ENCODE data around the gene FAM20C. TPM values are rescaled to one million over a fixed set of nuclear protein-coding genes. Genes with fewer than 3 reads are reported as not detected.

Gene FAM20C
- total RNA-seq, 6 donors from 2014 or later = 17.7 to 53.7 (median 46.8) TPM

GRCh38 chr7:151346-152050, 40.9 kb upstream of the FAM20C start:
- DNase-seq = peak in 1 of 2 donors; percentile 74
- TF ChIP-seq POLR2AphosphoS5 (IDR thresholded peaks at IDR 0.05) (no peak), POLR2A (IDR thresholded peaks at IDR 0.05) (no peak)
- ATAC-seq (ENCODE audit: low FRiP score in 2 of 2) = no peak
- no peak overlapping the region for H3K4me3 ChIP-seq
- no peaks in the 10 kb centered on the region for H3K27me3 ChIP-seq
- H3K9me3 ChIP-seq = no peaks in the 10 kb centered on the region
- H3K27ac ChIP-seq = peak overlapping the region in 1 of 4 donors; percentile 98
- no peaks in the 10 kb centered on the region for H3K36me3 ChIP-seq
- peaks cover 9 to 21% (median 14%) of the 10 kb centered on the region in 4 donors for H3K4me1 ChIP-seq
- 93% methylated on average over 25 of the region's 25 CpGs for WGBS, 2 donors

DNA sequence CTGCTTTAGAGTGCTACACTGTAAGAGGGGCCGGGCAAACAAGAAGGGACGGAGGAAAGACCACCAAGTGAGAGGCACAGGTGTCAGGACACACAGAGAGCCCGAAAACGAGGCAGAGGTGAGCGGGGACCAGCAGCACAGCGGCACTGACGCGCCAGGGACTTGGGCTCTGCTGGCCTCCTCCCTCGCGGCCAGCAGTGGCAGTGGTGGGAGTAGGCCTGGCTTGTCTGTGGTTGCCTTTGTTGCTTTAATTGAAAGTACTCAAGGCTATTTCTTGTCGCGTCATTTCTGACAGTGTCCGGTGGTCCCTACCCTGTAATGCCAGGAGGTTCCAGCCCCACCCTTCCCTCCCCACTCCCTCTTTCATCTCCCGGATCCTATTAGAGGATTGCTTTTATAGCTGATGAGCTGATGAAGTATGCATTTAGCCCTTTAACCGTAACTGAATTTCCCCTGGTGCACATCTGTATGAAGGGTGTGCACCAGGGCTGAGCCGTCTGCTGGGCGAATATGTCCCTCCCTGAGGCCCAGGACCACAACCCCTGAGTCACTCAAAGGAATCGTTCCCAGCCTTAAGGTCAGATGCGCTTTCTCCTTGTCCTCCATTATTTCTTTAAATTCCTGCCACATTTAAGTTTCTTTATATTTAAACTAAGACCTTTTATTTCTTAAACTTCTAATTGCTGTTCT, 39.5 kb upstream of the FAM20C start:
- Histone ChIP-seq H3K36me3 (no peaks in the 10 kb centered on the region), H3K9me3 (no peaks in the 10 kb centered on the region), H3K27me3 (no peaks in the 10 kb centered on the region), H3K27ac (no peak overlapping the region), H3K4me3 (no peak overlapping the region), H3K4me1 (peaks cover 9 to 21% (median 14%) of the 10 kb centered on the region in 4 donors)
- TF ChIP-seq EP300 (IDR thresholded peaks at IDR 0.05) (no peak), CTCF (IDR thresholded peaks at IDR 0.05) (no peak), POLR2A (IDR thresholded peaks at IDR 0.05) (no peak), POLR2AphosphoS5 (IDR thresholded peaks at IDR 0.05) (no peak)
- peak in 1 of 2 donors; percentile 43 for DNase-seq
- 91 to 92% methylated on average over 19 of the region's 19 CpGs for WGBS, 2 donors
- ATAC-seq (ENCODE audit: low FRiP score in 2 of 2) = no peak

DNA sequence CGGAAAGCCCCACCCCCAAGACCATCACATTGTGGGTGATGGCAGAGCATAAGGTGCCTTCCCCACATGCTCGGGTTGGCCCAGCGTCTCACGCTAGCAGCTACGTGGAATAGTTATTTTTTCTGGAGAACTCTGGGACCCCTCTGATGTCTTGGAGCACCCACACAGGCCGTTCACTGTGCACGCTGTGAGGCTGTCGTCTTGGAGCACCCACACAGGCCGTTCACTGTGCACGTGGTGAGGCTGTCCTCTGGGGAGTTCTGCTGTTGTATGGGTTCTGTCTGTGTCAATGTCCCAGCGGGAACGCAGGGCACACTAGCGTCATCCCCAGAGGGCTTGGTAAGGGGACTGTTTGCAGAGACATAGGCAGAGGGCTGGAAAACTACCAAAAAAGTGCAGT, 38.8 kb upstream of the FAM20C start:
- no peak for TF ChIP-seq POLR2A (IDR thresholded peaks at IDR 0.05)
- TF ChIP-seq EP300 (IDR thresholded peaks at IDR 0.05) = no peak
- TF ChIP-seq CTCF (IDR thresholded peaks at IDR 0.05) = no peak
- TF ChIP-seq POLR2AphosphoS5 (IDR thresholded peaks at IDR 0.05) = no peak
- Histone ChIP-seq H3K27ac (no peak overlapping the region), H3K27me3 (no peaks in the 10 kb centered on the region), H3K4me1 (peaks cover 9 to 19% (median 14%) of the 10 kb centered on the region in 4 donors), H3K4me3 (no peak overlapping the region), H3K36me3 (no peaks in the 10 kb centered on the region), H3K9me3 (no peaks in the 10 kb centered on the region)
- WGBS, 2 donors = 90 to 95% methylated on average over 6 to 13 of the region's 13 CpGs
- DNase-seq (peak in 1 of 2 donors; percentile 24), ATAC-seq (ENCODE audit: low FRiP score in 2 of 2) (no peak)

- TF ChIP-seq POLR2AphosphoS5 (IDR thresholded peaks at IDR 0.05) (no peak), EP300 (IDR thresholded peaks at IDR 0.05) (no peak), CTCF (IDR thresholded peaks at IDR 0.05) (no peak), POLR2A (IDR thresholded peaks at IDR 0.05) (no peak)
Observed at GRCh38 chr7:154096-154799, 38.1 kb upstream of the FAM20C start.

DNA sequence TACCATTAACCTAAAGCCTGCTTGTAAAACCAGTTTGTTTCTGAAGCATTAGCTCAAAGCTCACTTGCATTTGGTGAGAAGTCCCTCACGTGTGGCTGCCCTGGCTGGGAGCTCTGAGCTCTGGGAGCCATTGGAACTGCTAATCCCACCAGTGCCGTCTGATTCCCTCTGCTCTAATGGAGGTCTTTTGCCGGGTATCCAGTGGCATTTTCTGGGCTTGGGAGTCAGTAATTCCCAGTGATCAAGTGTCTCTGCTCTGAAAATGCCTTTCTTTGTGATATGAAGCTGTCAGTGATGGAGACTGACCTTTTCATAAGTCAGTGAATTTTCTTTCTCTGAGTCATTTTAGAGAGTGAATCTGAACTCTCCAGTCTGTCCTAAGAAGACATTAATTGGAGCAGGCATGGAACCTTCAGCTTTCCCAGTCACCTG, 36.9 kb upstream of the FAM20C start:
- H3K27me3 ChIP-seq = no peaks in the 10 kb centered on the region

More at GRCh38 chr7:154096-154799, 38.1 kb upstream of the FAM20C start:
- no peak overlapping the region for H3K4me3 ChIP-seq
- no peak overlapping the region for H3K27ac ChIP-seq
- H3K36me3 ChIP-seq = no peaks in the 10 kb centered on the region
- DNase-seq (peak in 1 of 2 donors; percentile 56), ATAC-seq (ENCODE audit: low FRiP score in 2 of 2) (no peak)
- no peaks in the 10 kb centered on the region for H3K27me3 ChIP-seq
- H3K4me1 ChIP-seq = peaks cover 9 to 18% (median 13%) of the 10 kb centered on the region in 4 donors
- 91% methylated on average over 19 to 20 of the region's 20 CpGs for WGBS, 2 donors
- H3K9me3 ChIP-seq = no peaks in the 10 kb centered on the region

More for the DNA sequence above, 36.9 kb upstream of the FAM20C start:
- no peak for ATAC-seq (ENCODE audit: low FRiP score in 2 of 2)
- no peak overlapping the region for H3K4me3 ChIP-seq
- H3K4me1 ChIP-seq = peaks cover under 1 to 9% (median 5%) of the 10 kb centered on the region in 4 donors
- no peaks in the 10 kb centered on the region for H3K36me3 ChIP-seq
- TF ChIP-seq CTCF (IDR thresholded peaks at IDR 0.05) (no peak), EP300 (IDR thresholded peaks at IDR 0.05) (no peak), POLR2AphosphoS5 (IDR thresholded peaks at IDR 0.05) (no peak), POLR2A (IDR thresholded peaks at IDR 0.05) (no peak)
- no peaks in the 10 kb centered on the region for H3K9me3 ChIP-seq
- no peak overlapping the region for H3K27ac ChIP-seq
- 65 to 73% methylated on average over 3 of the region's 3 CpGs for WGBS, 2 donors
- DNase-seq = no peak

Data from upper lobe of left lung (tissue), 6 donors.